AG08395 (cell line): Measurements from ENCODE around the gene SYT1.

ENCODE experiments used
- DNase-seq: peaks from one replicate; pipeline ENCODE4 v3.0.0; 2012; ENCODE audit warnings: mixed read lengths, low spot score

Gene SYT1

DNA sequence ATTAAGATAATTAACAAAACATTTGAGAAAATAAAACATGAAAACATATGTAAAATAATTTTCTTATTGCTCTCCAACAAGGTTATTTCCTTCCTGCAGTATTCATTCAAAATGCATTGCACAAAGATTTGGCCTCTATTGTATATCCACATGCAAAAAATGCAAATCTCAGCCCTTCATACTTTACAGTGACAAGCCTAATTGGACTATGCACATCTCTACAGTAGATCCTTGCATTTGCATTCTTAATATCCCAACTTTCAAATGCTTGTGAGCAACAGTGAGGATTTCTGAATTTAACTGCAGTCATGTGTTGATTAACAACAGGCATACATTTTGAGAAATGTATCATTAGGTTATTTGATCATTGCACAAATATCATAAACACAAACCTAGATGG lies 492.5 kb downstream of the SYT1 start:
- DNase-seq: no peak

DNA sequence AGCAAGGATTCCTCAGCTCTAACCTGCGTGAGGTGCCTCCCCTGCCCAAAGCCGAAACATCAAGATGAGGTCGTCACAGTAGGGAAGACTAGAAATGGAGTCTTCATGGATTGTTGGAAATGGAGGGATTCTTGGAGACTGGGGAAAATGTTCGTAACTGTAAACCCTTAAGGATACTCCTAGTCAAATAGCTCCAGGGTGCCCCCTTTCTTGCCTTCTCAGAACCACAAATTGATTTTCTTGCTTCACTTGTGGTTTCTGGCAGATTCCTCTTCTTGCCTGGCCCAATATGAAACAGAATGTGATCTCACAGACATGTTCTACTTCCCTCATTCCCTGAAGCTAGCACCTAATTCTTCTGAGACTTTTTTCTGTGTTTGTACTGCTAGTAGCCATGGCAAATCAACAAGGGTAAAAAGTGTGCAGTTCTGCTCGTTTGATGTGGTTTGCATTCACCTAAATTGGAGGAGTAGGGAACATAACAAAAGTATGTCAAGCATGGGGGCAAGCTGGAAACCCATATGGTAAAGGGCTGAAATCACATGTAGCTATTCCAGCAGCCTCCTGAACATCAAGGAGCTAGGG lies 494.2 kb downstream of the SYT1 start:
- no peak for DNase-seq

- no peak for DNase-seq
Observed at GRCh38 chr12:79360286-79360685, 495.7 kb downstream of the SYT1 start.

GRCh38 chr12:79360936-79361335 lies 496.4 kb downstream of the SYT1 start:
- no peak for DNase-seq

GRCh38 chr12:79364197-79364596 lies 499.6 kb downstream of the SYT1 start:
- no peak for DNase-seq

DNA sequence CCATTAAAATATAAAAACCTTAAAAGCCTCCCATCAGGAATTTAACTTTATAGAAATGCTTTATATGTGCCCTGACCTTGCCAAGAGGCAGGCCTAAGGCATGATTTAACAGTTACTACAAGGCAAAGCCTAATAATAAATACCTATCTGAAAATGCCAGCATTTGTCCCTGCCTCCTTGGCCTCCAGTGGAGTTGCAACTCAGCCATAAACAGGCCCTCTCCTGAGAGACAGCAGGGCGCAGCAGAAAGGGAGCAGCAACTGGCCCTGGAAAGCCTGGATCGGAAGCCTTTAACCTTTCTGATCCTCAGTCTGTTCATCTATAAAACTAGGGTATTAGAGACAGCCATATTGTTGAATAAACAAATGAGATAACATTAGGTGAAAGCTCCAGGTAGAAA lies 501.8 kb downstream of the SYT1 start:
- no peak for DNase-seq

- DNase-seq: no peak
Observed at GRCh38 chr12:79367032-79367589, 502.5 kb downstream of the SYT1 start.

- no peak for DNase-seq
Observed at GRCh38 chr12:79370021-79370420, 505.4 kb downstream of the SYT1 start.

DNA sequence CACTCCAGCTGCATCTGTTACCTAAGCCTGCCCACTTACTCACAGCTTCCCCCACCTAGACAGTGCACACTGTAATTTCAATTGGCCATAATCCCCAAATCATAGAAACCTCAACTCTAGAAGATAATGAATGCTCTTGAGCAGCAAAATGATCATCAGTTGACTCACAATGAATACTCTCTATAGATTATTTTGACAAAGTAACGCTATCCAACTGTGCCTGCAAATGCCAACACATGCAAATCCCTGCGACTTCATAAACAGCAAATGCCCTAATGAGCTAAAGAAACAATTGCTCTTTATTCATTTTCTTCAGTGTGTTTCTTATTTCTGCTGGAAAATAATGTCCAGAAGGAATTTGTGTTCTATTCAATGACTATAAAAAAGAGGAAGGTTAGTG lies 506.7 kb downstream of the SYT1 start:
- no peak for DNase-seq

DNA sequence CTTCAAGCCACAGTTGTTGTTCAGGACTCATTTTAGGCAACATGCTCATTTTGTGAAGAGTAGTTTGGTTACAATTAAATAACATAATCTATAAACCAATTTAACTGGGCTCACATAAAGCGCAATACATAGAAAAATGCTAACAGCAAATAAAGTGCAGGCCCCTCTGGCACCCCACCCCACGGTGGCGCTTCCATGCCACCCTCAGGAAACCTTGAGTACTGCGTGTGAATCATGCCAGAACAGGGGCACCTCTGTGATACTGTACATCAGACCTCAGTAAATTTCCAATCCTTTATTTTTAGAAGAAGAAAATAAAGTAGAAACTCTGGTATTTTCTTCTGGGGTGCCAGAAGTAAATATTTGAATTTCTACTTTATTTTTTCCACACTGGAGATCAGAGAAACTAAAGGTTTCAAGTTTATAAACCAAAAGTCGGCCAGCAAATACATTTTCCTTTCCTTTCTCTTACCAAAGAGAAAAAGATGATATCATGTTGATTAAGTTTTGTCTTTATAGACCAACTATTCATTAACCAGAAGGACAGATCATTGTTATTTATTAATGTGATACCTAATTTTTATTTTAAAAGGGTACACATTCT lies 509.4 kb downstream of the SYT1 start:
- peak; percentile 56 for DNase-seq

- DNase-seq: no peak
Observed at GRCh38 chr12:79374545-79374944, 510.0 kb downstream of the SYT1 start.

DNA sequence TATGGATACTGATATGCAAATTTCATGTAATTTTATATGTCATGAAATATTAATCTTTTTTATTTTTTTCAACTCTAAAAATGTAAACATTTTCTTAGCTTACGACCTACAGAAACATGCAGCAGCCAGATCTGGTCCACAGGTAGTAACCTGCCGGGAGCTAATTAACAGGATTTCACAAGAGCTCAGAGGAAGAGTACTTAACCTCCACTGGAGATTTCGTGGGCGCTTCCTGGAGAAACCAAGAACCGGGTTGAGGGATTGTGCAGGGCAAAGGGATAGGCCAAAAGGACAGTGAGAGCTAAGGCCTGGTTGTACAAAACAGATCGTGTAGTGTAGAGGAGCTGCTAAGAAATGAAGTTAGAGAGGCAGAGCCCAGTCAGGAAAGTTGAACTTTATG lies 510.5 kb downstream of the SYT1 start:
- no peak for DNase-seq

- no peak for DNase-seq
Observed at GRCh38 chr12:79378496-79378895, 513.9 kb downstream of the SYT1 start.

GRCh38 chr12:79380402-79380801 lies 515.8 kb downstream of the SYT1 start:
- no peak for DNase-seq

DNA sequence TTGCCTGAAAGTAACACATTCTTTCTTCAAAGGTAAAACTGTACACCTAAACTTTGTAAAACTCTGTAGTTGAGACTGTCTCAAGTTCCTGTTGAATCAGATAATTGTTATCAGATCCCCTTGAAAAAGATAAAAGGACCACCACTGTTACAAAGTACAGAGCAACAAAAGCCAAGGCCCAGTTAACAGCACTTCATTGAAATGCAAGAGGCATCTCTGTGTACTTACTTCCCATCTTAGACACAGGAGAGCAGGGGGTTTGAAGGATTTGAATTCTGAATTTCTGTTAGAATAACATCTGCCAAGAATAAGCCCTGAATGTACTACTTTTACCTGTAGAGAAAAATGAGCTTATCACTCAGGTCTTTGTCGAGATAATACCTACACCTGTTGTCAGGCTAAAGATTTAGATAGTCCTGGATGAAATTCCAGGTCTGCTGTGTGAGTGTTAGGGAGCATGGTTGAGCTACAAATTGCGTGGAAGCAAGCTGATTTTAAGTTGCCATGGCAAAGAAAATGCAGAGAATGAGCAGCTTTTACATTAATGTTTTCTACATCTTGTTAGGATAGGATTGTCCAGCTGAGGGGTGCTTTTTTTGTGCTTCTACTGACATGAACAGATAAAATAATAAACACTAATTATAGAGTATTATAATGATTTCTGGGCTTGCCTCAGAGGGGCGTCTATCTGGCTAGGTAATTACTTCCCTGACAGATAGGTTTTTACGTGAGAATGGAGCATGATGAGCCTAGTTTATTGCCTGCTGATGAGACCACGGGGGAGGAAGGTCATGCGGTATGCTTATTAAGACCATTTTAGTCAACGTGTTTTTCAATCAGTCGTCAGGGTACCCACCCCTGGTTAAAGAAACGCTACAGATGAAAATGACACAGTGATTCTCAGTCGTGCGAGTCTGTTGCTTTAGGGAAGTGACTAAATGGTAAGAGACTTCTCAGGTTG lies 517.0 kb downstream of the SYT1 start:
- DNase-seq: no peak

GRCh38 chr12:79384551-79384950 lies 520.0 kb downstream of the SYT1 start:
- no peak for DNase-seq

- no peak for DNase-seq
Observed at GRCh38 chr12:79388011-79388410, 523.4 kb downstream of the SYT1 start.

- DNase-seq: no peak
Observed at GRCh38 chr12:79393842-79394241, 529.3 kb downstream of the SYT1 start.

GRCh38 chr12:79397609-79398008 lies 533.0 kb downstream of the SYT1 start:
- no peak for DNase-seq

DNA sequence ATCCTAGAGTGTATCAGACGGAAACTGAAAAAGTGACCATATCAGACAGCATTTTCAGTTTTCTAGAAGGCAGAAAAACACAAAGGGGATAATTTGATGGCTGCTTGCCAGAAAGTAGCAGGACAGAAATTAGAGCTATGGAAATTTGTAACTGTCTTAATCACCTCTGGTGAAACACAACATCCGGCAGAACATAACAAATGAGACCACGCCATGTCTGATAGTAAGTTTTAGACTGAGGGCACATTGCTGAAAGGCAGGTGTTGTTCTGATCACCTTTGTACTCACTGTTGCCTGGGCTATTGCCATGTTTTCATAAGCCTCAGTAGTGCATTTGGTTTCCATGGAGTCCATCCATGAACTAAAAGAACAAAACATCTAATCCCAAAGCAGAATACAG lies 535.9 kb downstream of the SYT1 start:
- DNase-seq: no peak

DNA sequence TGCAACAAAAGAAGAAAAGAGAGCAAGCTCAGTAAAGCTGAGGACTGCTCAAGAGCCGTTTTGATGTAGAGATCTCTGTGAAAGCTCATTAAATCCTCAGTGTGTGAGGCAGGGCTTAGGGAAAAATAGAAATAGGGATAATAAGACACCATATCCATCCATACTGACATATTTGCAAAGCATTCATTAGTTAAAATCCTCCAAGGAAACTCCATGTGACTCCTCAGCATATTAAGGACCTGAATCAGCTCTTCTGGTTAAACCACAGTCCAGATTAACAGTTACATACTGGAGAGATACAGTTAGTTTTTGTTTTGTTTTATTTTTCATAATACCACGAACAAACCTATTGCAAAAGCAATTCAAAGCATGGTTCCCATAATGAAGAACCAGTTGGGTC lies 538.0 kb downstream of the SYT1 start:
- DNase-seq: peak; percentile 67

- DNase-seq: no peak
Observed at GRCh38 chr12:79406993-79407392, 542.4 kb downstream of the SYT1 start.
